ENCODE measurements around the gene SFXN2. TPM values are rescaled to one million over a fixed set of nuclear protein-coding genes. Genes with fewer than 3 reads are reported as not detected.
A peak's percentile ranks its signal among the peaks of the same experiment; 100 is the strongest.

The SFXN2 gene
- total RNA-seq, 1 experiment from 2014 or later: 12.9 TPM

- Mint-ChIP-seq H3K9me3 (ENCODE audit: unreplicated experiment) (no peaks in the 10 kb centered on the region), H3K4me3 (ENCODE audit: unreplicated experiment) (peak overlapping the region; percentile 91), H3K27ac (ENCODE audit: low read depth, unreplicated experiment) (no peak overlapping the region), H3K4me1 (ENCODE audit: insufficient read depth, unreplicated experiment) (peaks cover 24% of the 10 kb centered on the region), H3K27me3 (ENCODE audit: insufficient read depth, unreplicated experiment) (no peaks in the 10 kb centered on the region), H3K36me3 (ENCODE audit: insufficient read depth, unreplicated experiment) (peaks cover 31% of the 10 kb centered on the region)
- intact Hi-C loops (cut with micrococcal nuclease): no loop called here
- ChIA-PET CTCF (interaction anchor here (0.6 to 0.8 kb wide), 2 partner anchors 31 to 1694 kb away, joined by 3 to 4 read pairs; no protein-coding TSS in a partner anchor), POLR2A (interaction anchor here (0.9 to 4.4 kb wide), 15 partner anchors 9 to 243 kb away, joined by 3 to 41 read pairs (median 14); partner anchors contain the start of genes ACTR1A, ARL3 and SFXN2)
- DNase-seq (ENCODE audit: unreplicated experiment): no peak
- BruUV-seq (replicated peaks): no TSS peak
- no peak for TF ChIP-seq CTCF (IDR thresholded peaks at IDR 0.05; ENCODE audit: unreplicated experiment)
Measured at GRCh38 chr10:102745157-102745556, 30.7 kb downstream of the SFXN2 start.

- DNase-seq (ENCODE audit: unreplicated experiment): no peak
- TF ChIP-seq CTCF (IDR thresholded peaks at IDR 0.05; ENCODE audit: unreplicated experiment): no peak
- BruUV-seq (replicated peaks): no TSS peak
- intact Hi-C loops (cut with micrococcal nuclease): loop anchor here (2.0 to 5.0 kb wide), 2 partner anchors 30 to 85 kb away; partner anchors contain the start of gene CYP17A1
- H3K27me3 Mint-ChIP-seq (ENCODE audit: insufficient read depth, unreplicated experiment): no peaks in the 10 kb centered on the region
- peaks cover 28% of the 10 kb centered on the region for H3K4me1 Mint-ChIP-seq (ENCODE audit: insufficient read depth, unreplicated experiment)
- H3K9me3 Mint-ChIP-seq (ENCODE audit: unreplicated experiment): no peaks in the 10 kb centered on the region
- peak overlapping the region; percentile 88 for H3K27ac Mint-ChIP-seq (ENCODE audit: low read depth, unreplicated experiment)
- CTCF ChIA-PET: interaction anchor here (0.6 to 5.0 kb wide), 28 partner anchors 9 to 582 kb away, joined by 3 to 71 read pairs (median 6); partner anchors contain the start of genes CYP17A1 and WBP1L
- POLR2A ChIA-PET: interaction anchor here (1.0 to 5.7 kb wide), 9 partner anchors 8 to 108 kb away, joined by 3 to 120 read pairs (median 7); partner anchors contain the start of genes TRIM8 and WBP1L
- H3K36me3 Mint-ChIP-seq (ENCODE audit: insufficient read depth, unreplicated experiment): peaks cover 23% of the 10 kb centered on the region
- H3K4me3 Mint-ChIP-seq (ENCODE audit: unreplicated experiment): peak overlapping the region; percentile 27
Measured at GRCh38 chr10:102752266-102752930, 38.0 kb downstream of the SFXN2 start.

GRCh38 chr10:102752934-102753664, 38.7 kb downstream of the SFXN2 start:
- intact Hi-C loops (cut with micrococcal nuclease): loop anchor here (1.0 to 5.0 kb wide), 3 partner anchors 30 to 148 kb away; partner anchors contain the start of gene CYP17A1
- ChIA-PET POLR2A (interaction anchor here (0.6 to 5.7 kb wide), 16 partner anchors 9 to 491 kb away, joined by 3 to 120 read pairs (median 4); partner anchors contain the start of genes ARL3, TRIM8 and WBP1L), CTCF (interaction anchor here (0.6 to 5.0 kb wide), 37 partner anchors 9 to 581 kb away, joined by 3 to 71 read pairs (median 4); partner anchors contain the start of genes CYP17A1 and WBP1L)
- peaks cover 27% of the 10 kb centered on the region for H3K4me1 Mint-ChIP-seq (ENCODE audit: insufficient read depth, unreplicated experiment)
- TF ChIP-seq CTCF (IDR thresholded peaks at IDR 0.05; ENCODE audit: unreplicated experiment): peak; percentile 45
- H3K9me3 Mint-ChIP-seq (ENCODE audit: unreplicated experiment): no peaks in the 10 kb centered on the region
- peak overlapping the region; percentile 27 for H3K4me3 Mint-ChIP-seq (ENCODE audit: unreplicated experiment)
- no peaks in the 10 kb centered on the region for H3K27me3 Mint-ChIP-seq (ENCODE audit: insufficient read depth, unreplicated experiment)
- DNase-seq (ENCODE audit: unreplicated experiment): peak; percentile 63
- no TSS peak for BruUV-seq (replicated peaks)
- H3K36me3 Mint-ChIP-seq (ENCODE audit: insufficient read depth, unreplicated experiment): peaks cover 22% of the 10 kb centered on the region
- peak overlapping the region; percentile 88 for H3K27ac Mint-ChIP-seq (ENCODE audit: low read depth, unreplicated experiment)
